Lower lobe of right lung (tissue), 2 donors: Measurements from ENCODE around the gene CLDN1. TPM values are rescaled to one million over a fixed set of nuclear protein-coding genes. Genes with fewer than 3 reads are reported as not detected.

Experiments used
- ATAC-seq, 2 donors: fragments of 200-7000 bp; cut with Tn5 transposase; one replicate each; pipeline ENCODE4 v1.9.1; 2020 to 2022; ENCODE audit warnings: mild to moderate bottlenecking in 2 of 2, moderate library complexity in 2 of 2
- DNase-seq: peaks from one replicate; pipeline ENCODE4 v3.0.0-alpha.2; 2020
- H3K27ac ChIP-seq: fragments of 200-600 bp; one replicate; pipeline ENCODE4 v1.8.0; 2022
- H3K27me3 ChIP-seq: fragments of 200-600 bp; one replicate; pipeline ENCODE4 v1.8.0; 2022; ENCODE audit warnings: low read depth
- H3K36me3 ChIP-seq: fragments of 200-600 bp; one replicate; pipeline ENCODE4 v1.8.0; 2022; ENCODE audit warnings: mild to moderate bottlenecking
- H3K4me1 ChIP-seq: fragments of 200-600 bp; one replicate; pipeline ENCODE4 v1.8.0; 2022
- H3K4me3 ChIP-seq: fragments of 200-600 bp; one replicate; pipeline ENCODE4 v1.8.0; 2022; ENCODE audit warnings: mild to moderate bottlenecking
- H3K9me3 ChIP-seq: fragments of 200-600 bp; one replicate; pipeline ENCODE4 v1.8.0; 2022
- CTCF ChIP-seq: fragments of 200-600 bp; IDR thresholded peaks from one replicate; pipeline ENCODE4 v1.8.0; 2022; ENCODE audit warnings: antibody characterized with exemption, mild to moderate bottlenecking
- intact Hi-C: fragments of 100-400 bp; cut with DNase I; formaldehyde crosslinking; loops from one replicate; pipeline ENCODE4 v1.11.0; 2022
- total RNA-seq: library from RNA; stranded (reverse); fragmentation: NEBNext Ultra II Directional; extraction: Animal tissue kit (Norgen Biotek cat#: 25700); gene quantifications from one replicate; pipeline ENCODE4 v1.2.1, GENCODE V29; 2021
- donor health status: DM: no; HTN: yes; CAD: no; lungs with severe emphysema.

CLDN1 gene
- total RNA-seq, 1 donor from 2014 or later, result 5.2 TPM

- intact Hi-C loops, result loop anchor here (10.0 kb wide), 1 partner anchor 358 kb away; no protein-coding TSS in a partner anchor
- DNase-seq (no peak), ATAC-seq (peak; percentile 33 to 35)
- Histone ChIP-seq H3K9me3 (no peaks in the 10 kb centered on the region), H3K4me1 (peaks cover 22% of the 10 kb centered on the region), H3K4me3 (peak overlapping the region; percentile 66), H3K36me3 (no peaks in the 10 kb centered on the region), H3K27ac (no peak overlapping the region), H3K27me3 (no peaks in the 10 kb centered on the region)
- no peak for TF ChIP-seq CTCF
Observed at GRCh38 chr3:190323246-190323626, 990 bp upstream of the CLDN1 start.

- Histone ChIP-seq H3K27ac (peak overlapping the region; percentile 37), H3K36me3 (no peaks in the 10 kb centered on the region), H3K27me3 (no peaks in the 10 kb centered on the region), H3K4me1 (peaks cover 22% of the 10 kb centered on the region), H3K4me3 (peak overlapping the region; percentile 66), H3K9me3 (no peaks in the 10 kb centered on the region)
- ATAC-seq (peak; percentile 6 to 7), DNase-seq (peak; percentile 29)
- TF ChIP-seq CTCF, result peak; percentile 12
- intact Hi-C loops, result loop anchor here (10.0 kb wide), 1 partner anchor 358 kb away; no protein-coding TSS in a partner anchor
Observed at GRCh38 chr3:190322604-190323245, 479 bp upstream of the CLDN1 start.

GRCh38 chr3:190320594-190321362 is 1.5 kb downstream of the CLDN1 start:
- no peaks in the 10 kb centered on the region for H3K36me3 ChIP-seq
- no peak for ATAC-seq
- DNase-seq, result no peak
- H3K9me3 ChIP-seq, result no peaks in the 10 kb centered on the region
- no peak for TF ChIP-seq CTCF
- no peak overlapping the region for H3K27ac ChIP-seq
- peaks cover 22% of the 10 kb centered on the region for H3K4me1 ChIP-seq
- peak overlapping the region; percentile 66 for H3K4me3 ChIP-seq
- intact Hi-C loops, result loop anchor here (10.0 kb wide), 1 partner anchor 356 kb away; no protein-coding TSS in a partner anchor
- no peaks in the 10 kb centered on the region for H3K27me3 ChIP-seq

- H3K9me3 ChIP-seq, result no peaks in the 10 kb centered on the region
- no peak for DNase-seq
- no peak overlapping the region for H3K27ac ChIP-seq
- ATAC-seq, result peak; percentile 41 to 62
- H3K36me3 ChIP-seq, result no peaks in the 10 kb centered on the region
- no peak for TF ChIP-seq CTCF
- no peaks in the 10 kb centered on the region for H3K27me3 ChIP-seq
- intact Hi-C loops, result loop anchor here (10.0 kb wide), 1 partner anchor 355 kb away; no protein-coding TSS in a partner anchor
- H3K4me3 ChIP-seq, result peak overlapping the region; percentile 66
- peaks cover 16% of the 10 kb centered on the region for H3K4me1 ChIP-seq
Observed at GRCh38 chr3:190319660-190320059, 2.6 kb downstream of the CLDN1 start.

- H3K9me3 ChIP-seq, result no peaks in the 10 kb centered on the region
- H3K36me3 ChIP-seq, result no peaks in the 10 kb centered on the region
- no peak overlapping the region for H3K4me3 ChIP-seq
- no peak for DNase-seq
- intact Hi-C loops, result no loop called here
- H3K27me3 ChIP-seq, result no peaks in the 10 kb centered on the region
- no peak overlapping the region for H3K27ac ChIP-seq
- no peak for ATAC-seq
- H3K4me1 ChIP-seq, result peaks cover 16% of the 10 kb centered on the region
- no peak for TF ChIP-seq CTCF
Observed at GRCh38 chr3:190318666-190319065, 3.6 kb downstream of the CLDN1 start.
